ENCODE data around the gene MYO16.

DNA sequence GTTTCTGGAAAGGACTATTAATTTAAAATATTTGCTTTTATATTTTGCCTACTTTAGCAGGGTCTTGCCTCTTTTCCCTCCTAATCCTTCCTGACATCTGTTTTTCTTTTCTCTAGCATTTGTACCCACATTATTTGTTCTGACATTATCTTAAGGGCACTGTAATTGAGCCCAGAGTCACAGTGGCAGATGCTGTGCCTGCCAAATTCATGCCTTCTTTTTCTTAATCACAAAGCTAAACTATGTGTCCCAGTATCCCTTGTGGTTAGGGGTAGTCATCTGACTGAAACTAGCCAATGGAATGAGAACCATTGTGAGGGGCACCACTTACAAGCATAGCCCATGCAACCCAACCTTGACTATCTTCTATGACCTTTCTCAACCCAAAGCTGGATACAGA, 562.9 kb downstream of the MYO16 start:
- TF ChIP-seq GATA3 (IDR thresholded peaks at IDR 0.05; ENCODE audit: low read depth, low read length) = no peak
- no peak for TF ChIP-seq GATA2 (IDR thresholded peaks at IDR 0.05; ENCODE audit: low read depth, low read length)
